ENCODE measurements around the gene C6orf47.

Gene C6orf47

DNA sequence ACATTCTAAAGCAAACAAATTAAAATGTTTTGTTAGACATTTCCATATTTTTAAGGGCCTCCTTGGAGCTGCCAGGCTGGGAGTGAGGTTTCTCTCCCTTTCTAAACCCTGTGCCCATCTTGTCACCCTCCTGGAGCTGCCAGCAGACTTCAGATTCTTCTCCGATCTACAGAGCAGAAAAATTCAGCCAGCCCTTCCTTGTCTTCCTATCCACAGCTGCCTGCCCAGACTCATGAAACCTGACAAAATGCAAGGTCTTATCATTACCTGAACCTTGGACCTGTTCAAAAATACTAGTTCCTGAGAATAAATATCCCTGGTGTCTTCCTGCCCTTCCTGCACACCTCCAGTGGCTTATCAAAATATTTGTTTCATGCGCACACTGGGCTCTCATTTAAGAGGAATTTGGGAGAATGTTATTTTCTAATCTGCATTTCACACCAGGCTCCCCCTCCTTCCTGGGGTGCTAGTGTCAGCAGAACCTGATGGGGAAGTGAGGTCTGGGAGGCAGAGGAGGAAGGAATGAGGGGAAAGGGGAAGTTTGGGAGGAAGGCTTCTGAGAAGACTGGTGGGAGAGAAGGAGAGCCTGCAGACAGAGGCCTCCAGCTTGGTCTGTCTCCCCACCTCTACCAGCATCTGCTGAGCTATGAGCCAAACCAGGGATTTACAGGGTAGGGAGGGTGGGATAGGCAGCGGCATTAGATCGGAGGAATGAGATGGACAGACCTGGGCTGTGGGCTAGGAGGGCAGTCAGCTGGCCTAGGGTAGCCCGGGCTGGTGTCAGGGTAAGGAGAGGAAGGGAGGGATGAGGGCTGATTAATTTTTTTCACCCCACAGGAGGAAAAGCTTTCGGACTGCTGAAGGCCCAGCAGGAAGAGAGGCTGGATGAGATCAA, 45.6 kb downstream of the C6orf47 start, which contains the start of gene AIF1:
AIF1 (plus strand) TSS at position 551 of the 895 bp plus-strand sequence; CDS start at position 647, 96 bp downstream.
- DNase-seq (ENCODE audit: low read depth): no peak

DNA sequence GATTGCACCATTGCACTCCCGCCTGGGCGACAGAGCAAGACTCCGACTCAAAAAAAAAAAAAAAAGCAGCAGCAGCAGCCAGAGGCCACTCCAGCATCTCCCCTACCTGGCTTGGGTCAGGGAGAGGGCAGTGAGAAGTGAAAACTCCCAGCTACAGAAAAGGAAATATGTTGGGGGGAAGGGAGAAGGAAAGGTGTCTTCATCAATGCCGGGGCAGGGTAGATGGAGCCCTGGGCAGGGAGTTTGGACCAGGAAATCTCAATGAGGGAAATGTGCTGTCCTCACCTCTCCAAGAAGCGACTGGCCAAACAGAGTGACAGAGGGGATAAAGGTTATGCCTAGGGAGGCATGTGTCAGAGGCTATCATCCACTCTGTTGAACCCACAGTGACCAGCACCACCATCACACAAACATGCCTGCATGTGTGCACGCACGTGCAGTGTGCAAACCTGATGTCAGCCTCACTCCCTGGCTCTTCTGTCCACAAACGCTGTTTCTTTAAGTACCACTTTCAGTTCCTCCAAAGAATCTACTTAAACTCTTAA, 46.4 kb downstream of the C6orf47 start:
- no peak for DNase-seq (ENCODE audit: low read depth)

DNA sequence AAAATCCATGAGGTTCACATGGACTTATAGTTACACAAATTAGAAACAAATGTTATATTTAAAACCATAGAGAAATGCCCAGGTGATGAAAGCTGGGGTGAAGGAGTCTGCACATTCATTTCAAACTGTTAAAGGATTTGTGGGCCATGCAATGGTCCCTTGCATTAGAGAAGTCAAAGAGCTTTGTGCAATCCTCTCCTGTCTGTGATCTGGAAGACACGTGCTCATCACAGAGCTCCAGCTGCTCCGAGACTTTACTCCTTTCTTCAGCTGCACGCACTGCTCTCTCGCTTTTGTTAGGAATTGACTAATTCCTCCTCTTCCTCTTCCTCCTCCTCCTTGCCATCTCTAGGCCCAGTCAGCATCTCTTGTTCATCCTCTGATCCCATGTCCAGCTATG, 49.6 kb downstream of the C6orf47 start:
- DNase-seq (ENCODE audit: low read depth): no peak

DNA sequence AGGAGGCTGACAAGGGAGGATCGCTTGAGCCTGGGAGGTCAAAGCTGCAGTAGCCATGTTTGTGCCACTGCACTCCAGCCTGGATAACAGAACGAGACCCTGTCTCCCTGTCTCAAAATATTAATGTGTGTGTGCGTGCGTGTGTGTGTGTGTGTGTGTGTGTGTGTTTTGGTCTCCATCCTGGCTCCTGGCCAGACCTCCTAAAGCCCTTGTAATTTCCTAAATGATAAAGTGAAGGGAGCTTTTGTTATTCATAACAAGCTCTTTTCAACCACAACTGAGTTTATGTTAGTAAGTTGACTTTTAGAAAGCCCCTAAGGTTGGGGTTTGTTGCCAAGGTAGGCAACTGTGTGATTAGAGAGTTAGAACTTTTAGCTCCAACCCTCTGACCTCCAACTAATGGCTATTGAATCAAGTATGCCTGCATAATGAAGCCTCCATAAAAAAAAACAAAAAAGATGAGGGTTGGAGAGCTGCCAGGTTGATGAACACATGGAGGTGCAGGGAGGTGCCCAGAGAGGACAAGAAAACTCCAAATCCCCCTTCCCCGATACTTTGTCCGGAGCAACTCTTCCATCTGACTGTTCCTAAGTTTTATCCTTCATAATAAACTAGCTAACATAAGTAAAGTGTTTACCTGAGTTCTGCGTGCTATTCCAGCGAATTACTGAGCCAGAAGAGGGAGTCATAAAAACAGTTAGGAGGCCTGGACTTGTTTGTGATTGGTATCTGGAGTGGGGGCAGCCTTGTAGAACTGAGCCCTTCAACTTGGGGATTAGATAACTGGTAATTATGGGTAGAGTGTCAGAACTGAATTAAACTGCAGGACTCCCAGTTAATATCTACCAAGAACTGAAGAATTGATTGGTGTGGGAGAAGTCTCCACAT, 50.8 kb downstream of the C6orf47 start:
- DNase-seq (ENCODE audit: low read depth): no peak
